Measurements from ENCODE around the gene IL15. TPM values are rescaled to one million over a fixed set of nuclear protein-coding genes. Genes with fewer than 3 reads are reported as not detected.

The IL15 gene
- total and polyA plus RNA-seq, 2 of the 8 experiments (the other 6 are each of a cell fraction or from before 2014, with no cell fraction given): 0.30 to 0.61 TPM

DNA sequence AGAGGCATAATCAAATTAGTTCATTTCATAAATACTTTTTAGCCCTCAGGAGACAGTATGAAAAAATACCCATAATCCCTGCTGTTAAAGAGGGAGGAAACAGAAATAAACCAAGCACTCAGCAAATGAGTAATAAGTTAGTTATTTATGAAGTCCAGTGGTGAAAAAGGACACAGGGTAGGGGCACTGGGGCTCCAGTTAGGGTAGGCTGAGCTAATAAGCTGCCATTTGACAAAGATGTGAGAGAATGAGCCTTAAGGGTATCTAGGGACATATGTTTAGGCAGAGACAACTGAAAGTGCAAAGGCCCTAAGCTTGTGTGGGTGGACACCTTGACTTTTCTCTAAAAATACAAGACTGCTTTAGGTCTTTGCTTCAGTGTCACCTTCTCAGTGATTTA lies 94.4 kb downstream of the IL15 start:
- Histone ChIP-seq H3K4ac (replicated peaks; ENCODE audit: insufficient read length, low read depth, low read length) (no peak overlapping the region), H3K56ac (replicated peaks; ENCODE audit: insufficient read length, low read depth, low read length) (no peak overlapping the region), H4K91ac (replicated peaks; ENCODE audit: insufficient read length, low read length) (no peak overlapping the region), H3K79me1 (ENCODE audit: low read depth, low read length) (no peaks in the 10 kb centered on the region), H2BK12ac (ENCODE audit: low read depth, low read length) (no peak overlapping the region), H2BK120ac (replicated peaks; ENCODE audit: low read depth, low read length) (no peak overlapping the region), H3K14ac (ENCODE audit: insufficient read length) (no peak overlapping the region), H3K4me2 (ENCODE audit: insufficient read depth in 1 of 2, low read depth in 2 of 2, low read length in 2 of 2) (no peak overlapping the region), H3K36me3 (ENCODE audit: control insufficient read depth in 2 of 4, insufficient read depth in 4 of 4, low read length in 3 of 4) (no peaks in the 10 kb centered on the region), H3K4me3 (ENCODE audit: extremely low read depth in 1 of 4, insufficient read depth in 2 of 4, low read depth in 3 of 4, low read length in 4 of 4) (no peak overlapping the region), H3K27me3 (replicated peaks in 1 of 4; ENCODE audit: control insufficient read depth in 3 of 4, extremely low read depth in 1 of 4, insufficient read depth in 3 of 4, low read length in 3 of 4) (no peaks in the 10 kb centered on the region), H2BK20ac (ENCODE audit: low read length) (no peak overlapping the region), H3K9me3 (ENCODE audit: insufficient read depth in 2 of 2, low read depth in 1 of 2, low read length in 1 of 2) (no peaks in the 10 kb centered on the region), H3K9ac (replicated peaks in 1 of 4; ENCODE audit: extremely low read depth in 1 of 4, low read depth in 3 of 4, low read length in 3 of 4) (no peak overlapping the region), H3K23ac (ENCODE audit: insufficient read length) (no peak overlapping the region), H3K79me2 (ENCODE audit: control insufficient read depth in 1 of 2, insufficient read depth in 2 of 2, low read length in 2 of 2) (no peaks in the 10 kb centered on the region), H4K5ac (ENCODE audit: insufficient read length, low read depth, low read length) (no peak overlapping the region), H2AK5ac (ENCODE audit: low read depth, low read length) (no peak overlapping the region), H3K18ac (ENCODE audit: extremely low read depth, low read length) (no peak overlapping the region), H2BK5ac (ENCODE audit: low read depth, low read length) (no peak overlapping the region), H3K27ac (ENCODE audit: low read depth, low read length) (no peak overlapping the region), H4K20me1 (replicated peaks in 1 of 2; ENCODE audit: control insufficient read depth in 1 of 2, insufficient read depth in 2 of 2, low read length in 2 of 2) (no peaks in the 10 kb centered on the region), H4K8ac (ENCODE audit: extremely low read depth, insufficient read depth, low read length) (no peak overlapping the region), H2BK15ac (ENCODE audit: low read length) (no peak overlapping the region), H3K4me1 (replicated peaks in 1 of 4; ENCODE audit: control insufficient read depth in 3 of 4, insufficient read depth in 4 of 4, low read length in 3 of 4) (no peaks in the 10 kb centered on the region), H2AFZ (ENCODE audit: low read length) (no peak overlapping the region), H3K23me2 (ENCODE audit: low read depth, low read length) (no peaks in the 10 kb centered on the region)
- DNase-seq (ENCODE audit: low read depth in 1 of 2, low spot score in 2 of 2) (no peak), FAIRE-seq (no peak)
- CTCF ChIA-PET (ENCODE audit: partially characterized antibody): no interaction called here
- POLR2A ChIA-PET (ENCODE audit: partially characterized antibody): no interaction called here
- TF ChIP-seq PHF8 (conservative IDR thresholded peaks at IDR 0.05; ENCODE audit: low read depth, low read length) (no peak), JUND (IDR thresholded peaks at IDR 0.05; ENCODE audit: low read length) (no peak), ZNF274 (IDR thresholded peaks at IDR 0.05; ENCODE audit: borderline replicate concordance, extremely low read depth, low read length) (no peak), CREB1 (IDR thresholded peaks at IDR 0.05) (no peak), KDM4A (IDR thresholded peaks at IDR 0.05; ENCODE audit: low read depth, low read length, severe bottlenecking) (no peak), CTBP2 (IDR thresholded peaks at IDR 0.05; ENCODE audit: borderline replicate concordance, insufficient read depth, insufficient read length, low read length) (no peak), GTF2F1 (IDR thresholded peaks at IDR 0.05; ENCODE audit: borderline replicate concordance, low read depth, low read length) (no peak), RNF2 (IDR thresholded peaks at IDR 0.05; ENCODE audit: borderline replicate concordance, low read depth, low read length, missing control alignments, poor library complexity, severe bottlenecking) (no peak)
- TF ChIP-seq, protein P1, sequence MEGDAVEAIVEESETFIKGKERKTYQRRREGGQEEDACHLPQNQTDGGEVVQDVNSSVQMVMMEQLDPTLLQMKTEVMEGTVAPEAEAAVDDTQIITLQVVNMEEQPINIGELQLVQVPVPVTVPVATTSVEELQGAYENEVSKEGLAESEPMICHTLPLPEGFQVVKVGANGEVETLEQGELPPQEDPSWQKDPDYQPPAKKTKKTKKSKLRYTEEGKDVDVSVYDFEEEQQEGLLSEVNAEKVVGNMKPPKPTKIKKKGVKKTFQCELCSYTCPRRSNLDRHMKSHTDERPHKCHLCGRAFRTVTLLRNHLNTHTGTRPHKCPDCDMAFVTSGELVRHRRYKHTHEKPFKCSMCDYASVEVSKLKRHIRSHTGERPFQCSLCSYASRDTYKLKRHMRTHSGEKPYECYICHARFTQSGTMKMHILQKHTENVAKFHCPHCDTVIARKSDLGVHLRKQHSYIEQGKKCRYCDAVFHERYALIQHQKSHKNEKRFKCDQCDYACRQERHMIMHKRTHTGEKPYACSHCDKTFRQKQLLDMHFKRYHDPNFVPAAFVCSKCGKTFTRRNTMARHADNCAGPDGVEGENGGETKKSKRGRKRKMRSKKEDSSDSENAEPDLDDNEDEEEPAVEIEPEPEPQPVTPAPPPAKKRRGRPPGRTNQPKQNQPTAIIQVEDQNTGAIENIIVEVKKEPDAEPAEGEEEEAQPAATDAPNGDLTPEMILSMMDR (IDR thresholded peaks at IDR 0.05; ENCODE audit: control extremely low read depth in 1 of 3, insufficient read depth in 1 of 3, low read depth in 1 of 3, low read length in 3 of 3): no peak
- TF ChIP-seq, protein P2, sequence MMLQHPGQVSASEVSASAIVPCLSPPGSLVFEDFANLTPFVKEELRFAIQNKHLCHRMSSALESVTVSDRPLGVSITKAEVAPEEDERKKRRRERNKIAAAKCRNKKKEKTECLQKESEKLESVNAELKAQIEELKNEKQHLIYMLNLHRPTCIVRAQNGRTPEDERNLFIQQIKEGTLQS (IDR thresholded peaks at IDR 0.05; ENCODE audit: insufficient read depth, low read depth, low read length): no peak
- TF ChIP-seq, protein P3, sequence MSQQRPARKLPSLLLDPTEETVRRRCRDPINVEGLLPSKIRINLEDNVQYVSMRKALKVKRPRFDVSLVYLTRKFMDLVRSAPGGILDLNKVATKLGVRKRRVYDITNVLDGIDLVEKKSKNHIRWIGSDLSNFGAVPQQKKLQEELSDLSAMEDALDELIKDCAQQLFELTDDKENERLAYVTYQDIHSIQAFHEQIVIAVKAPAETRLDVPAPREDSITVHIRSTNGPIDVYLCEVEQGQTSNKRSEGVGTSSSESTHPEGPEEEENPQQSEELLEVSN (IDR thresholded peaks at IDR 0.05): no peak

Data from H1 (cell line).